NCI-H2107 treated with DMSO at 0.1 percent for 48 hours (cell line): ENCODE measurements around the gene C1orf52.
"Not testable (repeated sequence)": the region's sequence is repeated elsewhere in the genome, so short reads cannot be mapped to it uniquely, and the experiment has no call there.

Experiments
- DNase-seq: peaks from one replicate; lab custom pipeline; 2025; ENCODE audit not compliant: unreplicated experiment; lab: John Stamatoyannopoulos, UW

C1orf52 gene

GRCh38 chr1:85278853-85279314 lies 19.4 kb upstream of the C1orf52 start:
- DNase-seq = no peak

- DNase-seq = no peak
Observed at GRCh38 chr1:85277802-85278201, 18.3 kb upstream of the C1orf52 start.

- no peak for DNase-seq
Observed at GRCh38 chr1:85276978-85277639, 17.6 kb upstream of the C1orf52 start.

- peak; percentile 97 for DNase-seq
Observed at GRCh38 chr1:85276215-85276977, 16.9 kb upstream of the C1orf52 start, which contains the start of gene BCL10. TSS of gene BCL10 (minus strand) at chr1:85276632. CDS start at chr1:85276352, 280 bp downstream.

GRCh38 chr1:85275701-85276214 lies 16.3 kb upstream of the C1orf52 start:
- DNase-seq = no peak

GRCh38 chr1:85274969-85275453 lies 15.5 kb upstream of the C1orf52 start:
- peak; percentile 31 for DNase-seq

GRCh38 chr1:85273397-85273796 lies 13.9 kb upstream of the C1orf52 start:
- DNase-seq = no peak

GRCh38 chr1:85268801-85269585 lies 9.5 kb upstream of the C1orf52 start:
- DNase-seq = no peak

- no peak for DNase-seq
Observed at GRCh38 chr1:85267313-85267712, 7.9 kb upstream of the C1orf52 start.

- DNase-seq = no peak
Observed at GRCh38 chr1:85264150-85264549, 4.7 kb upstream of the C1orf52 start.

- DNase-seq = no peak
Observed at GRCh38 chr1:85262985-85263384, 3.5 kb upstream of the C1orf52 start.

- no peak for DNase-seq
Observed at GRCh38 chr1:85259912-85260274, 431 bp upstream of the C1orf52 start.

GRCh38 chr1:85258536-85259117 lies 835 bp downstream of the C1orf52 start:
- DNase-seq = no peak

- not testable (repeated sequence) for DNase-seq
Observed at GRCh38 chr1:85249042-85249441, 10.4 kb downstream of the C1orf52 start.

- no peak for DNase-seq
Observed at GRCh38 chr1:85245891-85246290, 13.6 kb downstream of the C1orf52 start.

GRCh38 chr1:85245456-85245855 lies 14.0 kb downstream of the C1orf52 start:
- DNase-seq = no peak

- DNase-seq = no peak
Observed at GRCh38 chr1:85244271-85245061, 15.0 kb downstream of the C1orf52 start.

GRCh38 chr1:85243372-85243771 lies 16.1 kb downstream of the C1orf52 start:
- DNase-seq = no peak

- no peak for DNase-seq
Observed at GRCh38 chr1:85240643-85241042, 18.8 kb downstream of the C1orf52 start.

GRCh38 chr1:85240174-85240601 lies 19.3 kb downstream of the C1orf52 start:
- DNase-seq = peak; percentile 62
